MM.1S (cell line): ENCODE measurements around the gene CARD11.

Experiments used
- DNase-seq: peaks from one replicate; pipeline ENCODE4 v3.0.0-alpha.2; 2015
- H2AFZ ChIP-seq: fragments of 300-600 bp; sonication (generic); 2 replicates; pipeline ENCODE4 v1.6.0; 2016; ENCODE audit warnings: antibody characterized with exemption, low read length
- H3F3A ChIP-seq: fragments of 300-600 bp; sonication (generic); 2 replicates; pipeline ENCODE4 v1.6.1; 2016; ENCODE audit warnings: mild to moderate bottlenecking, antibody characterized with exemption, low read length, moderate library complexity, mixed read lengths; ENCODE audit not compliant: insufficient read depth
- H3K27ac ChIP-seq: fragments of 300-600 bp; sonication (generic); 2 replicates; pipeline ENCODE4 v1.5.1; 2016; ENCODE audit warnings: mild to moderate bottlenecking, low read length
- H3K27me3 ChIP-seq: fragments of 300-600 bp; sonication (generic); replicated peaks from 2 replicates; pipeline ENCODE4 v1.6.0; 2016; ENCODE audit warnings: low read length; ENCODE audit not compliant: insufficient read depth
- H3K36me3 ChIP-seq: fragments of 300-600 bp; sonication (generic); replicated peaks from 2 replicates; pipeline ENCODE4 v1.6.1; 2016; ENCODE audit warnings: mild to moderate bottlenecking, low read length, mixed read lengths; ENCODE audit not compliant: insufficient read depth
- H3K4me1 ChIP-seq: fragments of 300-600 bp; sonication (generic); 2 replicates; pipeline ENCODE4 v1.6.1; 2016; ENCODE audit warnings: low read length, mixed read lengths
- H3K4me2 ChIP-seq: fragments of 300-600 bp; sonication (generic); 2 replicates; pipeline ENCODE4 v1.6.0; 2016; ENCODE audit warnings: low read depth, low read length
- H3K4me3 ChIP-seq: fragments of 300-600 bp; sonication (generic); 2 replicates; pipeline ENCODE4 v1.5.1; 2016; ENCODE audit warnings: low read length, mixed read lengths
- H3K79me2 ChIP-seq: fragments of 300-600 bp; sonication (generic); 2 replicates; pipeline ENCODE4 v1.6.1; 2016; ENCODE audit warnings: mixed run types, low read length, mixed read lengths
- H3K9ac ChIP-seq: fragments of 300-600 bp; sonication (generic); 2 replicates; pipeline ENCODE4 v1.6.1; 2016; ENCODE audit warnings: low read length, mixed read lengths
- H3K9me2 ChIP-seq: fragments of 300-600 bp; sonication (generic); replicated peaks from 2 replicates; pipeline ENCODE4 v1.6.1; 2016; ENCODE audit warnings: mild to moderate bottlenecking, low read length, mixed read lengths; ENCODE audit not compliant: insufficient read depth
- H3K9me3 ChIP-seq: fragments of 300-600 bp; sonication (generic); replicated peaks from 2 replicates; pipeline ENCODE4 v1.6.1; 2016; ENCODE audit warnings: mild to moderate bottlenecking, low read length, mixed read lengths; ENCODE audit not compliant: insufficient read depth
- H4K20me1 ChIP-seq: fragments of 300-600 bp; sonication (generic); 2 replicates; pipeline ENCODE4 v1.6.1; 2016; ENCODE audit warnings: mild to moderate bottlenecking, low read length, moderate library complexity, mixed read lengths; ENCODE audit not compliant: insufficient read depth
- CTCF ChIP-seq: fragments of 300-600 bp; sonication (generic); IDR thresholded peaks from 2 replicates; pipeline ENCODE4 v1.5.1; 2016; ENCODE audit warnings: antibody characterized with exemption, low read length, mixed read lengths
- EZH2 ChIP-seq: fragments of 300-600 bp; sonication (generic); optimal IDR thresholded peaks from 2 replicates; pipeline ENCODE3; 2017; ENCODE audit warnings: low read depth, mild to moderate bottlenecking, antibody characterized with exemption, low read length, mixed read lengths
- EZH2phosphoT487 ChIP-seq: fragments of 300-600 bp; sonication (generic); IDR thresholded peaks from 2 replicates; pipeline ENCODE4 v1.6.1; 2018; ENCODE audit warnings: antibody characterized with exemption, low read length

Gene CARD11

GRCh38 chr7:2904202-2904601 is 139.5 kb downstream of the CARD11 start:
- TF ChIP-seq EZH2 (no peak), CTCF (no peak), EZH2phosphoT487 (no peak)
- peaks cover 10% of the 10 kb centered on the region for H3K4me1 ChIP-seq
- H3K9me2 ChIP-seq: no peaks in the 10 kb centered on the region
- no peaks in the 10 kb centered on the region for H3K27me3 ChIP-seq
- H3K4me3 ChIP-seq: no peak overlapping the region
- no peaks in the 10 kb centered on the region for H4K20me1 ChIP-seq
- H3K27ac ChIP-seq: no peak overlapping the region
- H3K79me2 ChIP-seq: no peaks in the 10 kb centered on the region
- no peak overlapping the region for H3K4me2 ChIP-seq
- no peaks in the 10 kb centered on the region for H3K36me3 ChIP-seq
- no peaks in the 10 kb centered on the region for H3F3A ChIP-seq
- H3K9me3 ChIP-seq: no peaks in the 10 kb centered on the region
- H2AFZ ChIP-seq: no peak overlapping the region
- no peak for DNase-seq
- H3K9ac ChIP-seq: no peak overlapping the region

- no peak for TF ChIP-seq EZH2
- no peak for TF ChIP-seq EZH2phosphoT487
- no peak for TF ChIP-seq CTCF
- H4K20me1 ChIP-seq: no peaks in the 10 kb centered on the region
- no peaks in the 10 kb centered on the region for H3K27me3 ChIP-seq
- H3F3A ChIP-seq: no peaks in the 10 kb centered on the region
- no peak overlapping the region for H3K4me2 ChIP-seq
- peaks cover 10% of the 10 kb centered on the region for H3K4me1 ChIP-seq
- H3K79me2 ChIP-seq: no peaks in the 10 kb centered on the region
- no peak overlapping the region for H3K27ac ChIP-seq
- H3K4me3 ChIP-seq: no peak overlapping the region
- no peaks in the 10 kb centered on the region for H3K9me3 ChIP-seq
- H3K36me3 ChIP-seq: no peaks in the 10 kb centered on the region
- no peak for DNase-seq
- H2AFZ ChIP-seq: no peak overlapping the region
- H3K9me2 ChIP-seq: no peaks in the 10 kb centered on the region
- no peak overlapping the region for H3K9ac ChIP-seq
Observed at GRCh38 chr7:2903682-2904162, 139.9 kb downstream of the CARD11 start.

- TF ChIP-seq CTCF: no peak
- TF ChIP-seq EZH2: no peak
- no peak for TF ChIP-seq EZH2phosphoT487
- no peaks in the 10 kb centered on the region for H4K20me1 ChIP-seq
- H3F3A ChIP-seq: peaks cover 11% of the 10 kb centered on the region; the same call in 1 of the 2 replicates
- no peaks in the 10 kb centered on the region for H3K9me2 ChIP-seq
- no peak overlapping the region for H3K4me3 ChIP-seq
- no peak overlapping the region for H3K4me2 ChIP-seq
- H2AFZ ChIP-seq: no peak overlapping the region
- no peak overlapping the region for H3K27ac ChIP-seq
- no peaks in the 10 kb centered on the region for H3K36me3 ChIP-seq
- H3K27me3 ChIP-seq: no peaks in the 10 kb centered on the region
- H3K9ac ChIP-seq: no peak overlapping the region
- no peaks in the 10 kb centered on the region for H3K9me3 ChIP-seq
- no peak for DNase-seq
- H3K79me2 ChIP-seq: no peaks in the 10 kb centered on the region
- H3K4me1 ChIP-seq: peaks cover 8% of the 10 kb centered on the region; the same call in 1 of the 2 replicates
Observed at GRCh38 chr7:2897023-2897422, 146.6 kb downstream of the CARD11 start.

GRCh38 chr7:2896131-2896530 is 147.5 kb downstream of the CARD11 start:
- H3K36me3 ChIP-seq: no peaks in the 10 kb centered on the region
- H3K79me2 ChIP-seq: no peaks in the 10 kb centered on the region
- H3K27ac ChIP-seq: no peak overlapping the region
- DNase-seq: no peak
- H3K27me3 ChIP-seq: no peaks in the 10 kb centered on the region
- no peak overlapping the region for H3K9ac ChIP-seq
- H3K4me3 ChIP-seq: no peak overlapping the region
- no peak overlapping the region for H2AFZ ChIP-seq
- TF ChIP-seq EZH2: no peak
- no peak for TF ChIP-seq EZH2phosphoT487
- TF ChIP-seq CTCF: no peak
- no peak overlapping the region for H3K4me2 ChIP-seq
- H3K9me2 ChIP-seq: no peaks in the 10 kb centered on the region
- H4K20me1 ChIP-seq: no peaks in the 10 kb centered on the region
- H3K4me1 ChIP-seq: peaks cover 8% of the 10 kb centered on the region; the same call in 1 of the 2 replicates
- peaks cover 11% of the 10 kb centered on the region; the same call in 1 of the 2 replicates for H3F3A ChIP-seq
- no peaks in the 10 kb centered on the region for H3K9me3 ChIP-seq
